ENCODE measurements around the gene PABPC1L. TPM values are rescaled to one million over a fixed set of nuclear protein-coding genes. Genes with fewer than 3 reads are reported as not detected.

The PABPC1L gene
- polyA plus RNA-seq, 1 experiment: 25.9 TPM

- ChIA-PET POLR2A (no interaction called here), CTCF (interaction anchor here (1.2 to 1.7 kb wide), 2 partner anchors 48 to 133 kb away, joined by 3 read pairs; no protein-coding TSS in a partner anchor)
- Histone ChIP-seq H3K27ac (ENCODE audit: low read depth, low read length) (no peak overlapping the region), H3K27me3 (ENCODE audit: control insufficient read depth, insufficient read depth, low read length) (no peaks in the 10 kb centered on the region), H3K4me3 (ENCODE audit: low read depth, low read length) (no peak overlapping the region), H3K9me3 (ENCODE audit: control insufficient read depth, insufficient read depth, low read length) (no peaks in the 10 kb centered on the region)
- no peak for TF ChIP-seq CTCF (IDR thresholded peaks at IDR 0.05; ENCODE audit: low read depth, low read length)
- no peak for DNase-seq (ENCODE audit: low read depth, low spot score)
These were observed 52.6 kb downstream of the PABPC1L start for GRCh38 chr20:44962483-44962882.

GRCh38 chr20:44963325-44964215 is 53.7 kb downstream of the PABPC1L start:
- ChIA-PET CTCF (interaction anchor here (0.6 to 1.7 kb wide), 2 partner anchors 47 to 356 kb away, joined by 3 to 5 read pairs; no protein-coding TSS in a partner anchor), POLR2A (no interaction called here)
- Histone ChIP-seq H3K9me3 (ENCODE audit: control insufficient read depth, insufficient read depth, low read length) (no peaks in the 10 kb centered on the region), H3K27me3 (ENCODE audit: control insufficient read depth, insufficient read depth, low read length) (no peaks in the 10 kb centered on the region), H3K27ac (ENCODE audit: low read depth, low read length) (no peak overlapping the region), H3K4me3 (ENCODE audit: low read depth, low read length) (no peak overlapping the region)
- DNase-seq (ENCODE audit: low read depth, low spot score): no peak
- no peak for TF ChIP-seq CTCF (IDR thresholded peaks at IDR 0.05; ENCODE audit: low read depth, low read length)

GRCh38 chr20:44965651-44966029 is 55.8 kb downstream of the PABPC1L start:
- peak overlapping the region; percentile 95 for H3K4me3 ChIP-seq (ENCODE audit: low read depth, low read length)
- no peaks in the 10 kb centered on the region for H3K9me3 ChIP-seq (ENCODE audit: control insufficient read depth, insufficient read depth, low read length)
- ChIA-PET POLR2A (no interaction called here), CTCF (interaction anchor here (0.7 to 3.3 kb wide), 7 partner anchors 13 to 328 kb away, joined by 3 to 11 read pairs (median 4); no protein-coding TSS in a partner anchor)
- no peaks in the 10 kb centered on the region for H3K27me3 ChIP-seq (ENCODE audit: control insufficient read depth, insufficient read depth, low read length)
- H3K27ac ChIP-seq (ENCODE audit: low read depth, low read length): no peak overlapping the region
- no peak for DNase-seq (ENCODE audit: low read depth, low spot score)
- no peak for TF ChIP-seq CTCF (IDR thresholded peaks at IDR 0.05; ENCODE audit: low read depth, low read length)

- POLR2A ChIA-PET: no interaction called here
These were observed 56.4 kb downstream of the PABPC1L start, which contains the start of gene STK4 for GRCh38 chr20:44966030-44966961. Gene STK4, plus strand, starts transcription at chr20:44966512. Its CDS starts 57 bp downstream, at chr20:44966569.

More at GRCh38 chr20:44966030-44966961, 56.4 kb downstream of the PABPC1L start, which contains the start of gene STK4:
- peak; percentile 50 for TF ChIP-seq CTCF (IDR thresholded peaks at IDR 0.05; ENCODE audit: low read depth, low read length)
- DNase-seq (ENCODE audit: low read depth, low spot score): peak; percentile 53
- Histone ChIP-seq H3K27ac (ENCODE audit: low read depth, low read length) (no peak within 1 kb of the TSS), H3K4me3 (ENCODE audit: low read depth, low read length) (peak within 1 kb of the TSS; percentile 95), H3K9me3 (ENCODE audit: control insufficient read depth, insufficient read depth, low read length) (no peaks in the 10 kb centered on the region), H3K27me3 (ENCODE audit: control insufficient read depth, insufficient read depth, low read length) (no peaks in the 10 kb centered on the region)
- CTCF ChIA-PET: interaction anchor here (0.7 to 3.3 kb wide), 8 partner anchors 12 to 327 kb away, joined by 3 to 11 read pairs (median 4); no protein-coding TSS in a partner anchor

Measured in AG04450 (cell line).